GM21786 (cell line): ENCODE measurements around the gene EN2.
A peak's percentile ranks its signal among the peaks of the same experiment; 100 is the strongest.

Experiments used
- ATAC-seq: cut with Tn5 transposase; IDR thresholded peaks from one replicate; pipeline ENCODE4 v1.9.1; 2021; ENCODE audit not compliant: unreplicated experiment

Gene EN2

DNA sequence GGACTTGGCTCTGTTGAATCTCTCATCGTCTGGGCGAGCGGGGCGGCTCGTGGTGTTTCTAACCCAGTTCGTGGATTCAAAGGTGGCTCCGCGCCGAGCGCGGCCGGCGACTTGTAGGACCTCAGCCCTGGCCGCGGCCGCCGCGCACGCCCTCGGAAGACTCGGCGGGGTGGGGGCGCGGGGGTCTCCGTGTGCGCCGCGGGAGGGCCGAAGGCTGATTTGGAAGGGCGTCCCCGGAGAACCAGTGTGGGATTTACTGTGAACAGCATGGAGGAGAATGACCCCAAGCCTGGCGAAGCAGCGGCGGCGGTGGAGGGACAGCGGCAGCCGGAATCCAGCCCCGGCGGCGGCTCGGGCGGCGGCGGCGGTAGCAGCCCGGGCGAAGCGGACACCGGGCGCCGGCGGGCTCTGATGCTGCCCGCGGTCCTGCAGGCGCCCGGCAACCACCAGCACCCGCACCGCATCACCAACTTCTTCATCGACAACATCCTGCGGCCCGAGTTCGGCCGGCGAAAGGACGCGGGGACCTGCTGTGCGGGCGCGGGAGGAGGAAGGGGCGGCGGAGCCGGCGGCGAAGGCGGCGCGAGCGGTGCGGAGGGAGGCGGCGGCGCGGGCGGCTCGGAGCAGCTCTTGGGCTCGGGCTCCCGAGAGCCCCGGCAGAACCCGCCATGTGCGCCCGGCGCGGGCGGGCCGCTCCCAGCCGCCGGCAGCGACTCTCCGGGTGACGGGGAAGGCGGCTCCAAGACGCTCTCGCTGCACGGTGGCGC lies at the start of gene EN2:
Gene EN2, plus strand, starts transcription at position 19 of the 767 bp plus-strand sequence. Its CDS starts 249 bp downstream, at position 268.
- no peak for ATAC-seq

DNA sequence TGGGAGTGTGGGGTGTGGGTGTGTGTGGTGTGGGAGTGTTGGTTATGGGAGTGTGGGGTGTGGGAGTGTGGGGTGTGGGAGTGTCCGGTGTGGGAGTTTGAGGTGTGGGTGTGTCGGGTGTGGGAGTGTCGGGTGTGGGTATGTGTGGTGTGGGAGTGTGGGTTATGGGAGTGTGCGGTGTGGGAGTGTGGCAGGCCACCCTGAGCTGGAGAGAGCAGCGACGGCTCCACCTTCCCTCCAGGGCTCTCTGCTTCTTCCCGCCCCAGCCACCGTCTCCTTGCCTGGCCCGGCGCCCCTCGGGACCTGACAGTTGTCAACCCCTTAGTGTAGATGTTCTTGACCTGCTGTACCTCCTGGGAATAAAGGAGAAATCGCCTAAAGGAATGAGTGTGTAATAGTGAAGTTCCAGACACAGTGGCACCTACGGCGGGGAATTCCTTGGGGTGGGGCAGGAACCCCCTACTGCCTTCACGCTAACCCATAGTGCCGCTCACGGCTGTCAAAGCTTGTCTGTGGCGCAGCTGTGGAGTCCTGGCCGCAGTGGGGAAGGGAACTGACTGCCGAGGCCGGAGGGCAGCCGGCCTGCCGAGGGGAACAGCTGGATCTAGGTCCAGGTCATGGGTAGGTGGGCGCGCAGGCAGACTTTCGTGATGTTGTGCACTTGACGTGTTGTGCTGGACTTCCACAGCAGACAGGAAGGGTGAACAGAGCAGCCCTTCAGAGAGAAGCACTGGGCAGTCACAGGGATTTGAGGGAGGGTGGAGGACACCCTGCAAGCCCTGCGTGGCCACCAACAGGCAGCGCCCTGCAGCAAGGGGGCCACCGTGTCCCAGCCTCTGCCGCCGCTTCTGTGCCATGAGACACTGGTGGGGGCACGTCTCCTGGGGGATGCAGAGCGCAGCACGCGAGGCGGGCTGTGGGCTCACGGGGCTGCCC lies 49.0 kb upstream of the EN2 start:
- ATAC-seq = no peak

DNA sequence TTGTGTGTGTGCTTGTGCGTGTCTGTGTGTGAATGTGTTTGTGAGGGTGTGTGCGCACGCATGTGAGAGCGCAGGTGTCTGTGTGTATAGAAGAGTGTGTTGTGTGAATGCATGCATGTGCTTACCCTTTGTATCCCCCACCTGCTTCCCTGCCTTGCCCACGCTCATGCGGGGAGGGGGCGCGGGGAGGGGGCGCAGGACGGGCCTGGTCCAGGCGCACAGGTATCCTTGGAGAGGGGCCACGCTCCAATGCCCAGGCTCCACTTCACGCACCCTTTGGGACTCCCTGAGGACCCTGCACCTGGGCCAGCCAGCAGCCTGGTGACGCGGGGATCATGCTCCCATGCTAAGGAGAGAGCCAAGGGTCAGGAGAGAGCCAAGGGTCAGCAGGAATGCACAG lies 47.9 kb upstream of the EN2 start:
- ATAC-seq = no peak

DNA sequence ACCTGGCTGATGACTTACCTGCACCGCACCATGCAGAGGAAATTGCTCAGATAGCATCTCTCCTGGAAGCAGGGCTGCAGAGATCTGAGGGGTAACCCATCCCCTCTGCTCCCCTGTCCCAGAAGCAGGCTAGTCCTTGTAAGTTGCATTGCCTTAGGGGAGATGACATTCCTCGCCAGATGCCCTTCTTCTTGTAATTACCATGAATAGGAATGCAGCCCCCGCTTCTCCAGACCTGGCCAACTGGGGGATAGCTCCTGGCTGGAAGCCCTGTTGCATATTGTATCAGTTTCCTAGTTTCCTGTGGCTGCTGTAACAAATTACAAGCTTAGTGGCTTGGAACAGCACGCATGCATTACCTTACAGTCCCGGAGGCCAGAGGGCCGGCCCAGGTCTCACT lies 47.5 kb upstream of the EN2 start:
- ATAC-seq = no peak

DNA sequence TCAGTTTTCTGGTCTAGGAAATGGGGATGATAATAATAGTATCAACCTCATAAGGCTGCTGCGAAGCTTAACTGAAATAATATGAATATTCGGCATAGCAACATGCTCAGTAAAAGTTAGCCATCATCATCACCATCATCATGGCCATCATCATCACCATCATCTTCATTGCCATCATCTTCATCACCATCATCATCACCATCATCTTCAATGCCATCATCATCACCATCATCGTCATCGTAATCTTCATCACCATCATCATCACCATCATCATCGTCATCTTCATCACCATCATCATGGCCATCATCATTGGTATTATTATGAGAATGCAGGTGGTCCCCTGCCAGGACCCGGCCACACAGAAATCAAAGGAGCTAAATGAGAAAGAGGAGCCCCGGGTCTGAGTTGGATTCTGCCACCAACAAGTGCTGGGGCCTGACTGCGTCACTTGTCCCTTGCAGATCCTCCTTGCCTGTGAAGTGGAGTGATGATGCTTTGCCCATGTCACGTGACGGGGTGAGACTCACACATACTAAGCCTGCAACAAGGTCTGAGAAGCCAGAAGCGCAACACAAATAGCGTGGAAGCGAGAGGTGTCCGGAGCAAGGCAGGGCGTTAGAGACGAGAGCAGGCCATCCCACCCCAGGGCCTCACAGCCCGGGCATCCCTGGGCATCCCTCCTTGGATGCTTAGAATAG lies 46.1 kb upstream of the EN2 start:
- ATAC-seq = no peak

DNA sequence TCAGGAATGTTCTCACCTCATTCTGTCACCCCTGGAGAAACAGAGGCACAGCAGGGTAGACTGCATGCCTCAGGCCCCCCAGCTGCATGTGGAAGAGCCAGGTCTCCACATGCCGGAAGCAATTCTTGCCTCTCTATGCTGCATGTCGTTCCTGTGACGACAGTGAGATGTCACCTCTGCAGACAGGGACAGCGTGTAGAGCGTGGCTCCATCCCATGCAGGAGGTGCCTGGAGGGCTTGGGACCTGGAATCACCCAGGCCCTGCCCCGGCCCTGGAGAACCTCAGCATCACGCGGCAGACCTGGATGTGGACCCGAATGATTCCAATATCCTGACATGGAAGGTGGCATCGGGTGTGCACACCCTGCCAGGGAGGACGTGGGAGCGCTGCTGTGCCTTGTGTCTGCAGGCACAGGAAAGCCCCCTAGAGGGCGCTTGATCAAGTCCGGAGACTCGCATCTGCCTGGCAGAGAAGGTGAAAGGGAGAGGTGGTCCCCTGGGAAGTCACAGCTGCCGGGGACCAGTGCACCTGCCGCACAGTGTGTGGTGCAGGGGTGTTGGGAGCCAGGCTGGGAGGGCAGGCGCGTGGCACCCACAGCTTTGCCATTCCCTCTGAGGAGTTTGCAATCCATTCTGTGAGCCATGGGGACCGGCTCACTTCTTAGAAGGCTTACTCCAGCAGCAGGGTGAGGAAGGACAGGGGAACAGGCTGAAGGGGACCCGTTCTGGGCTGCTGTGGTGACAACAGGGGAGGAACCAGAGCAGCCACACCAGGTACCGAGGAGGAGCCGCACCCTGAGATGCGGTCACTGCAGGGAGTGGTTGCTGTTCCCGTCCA lies 45.3 kb upstream of the EN2 start:
- peak; percentile 90 for ATAC-seq

DNA sequence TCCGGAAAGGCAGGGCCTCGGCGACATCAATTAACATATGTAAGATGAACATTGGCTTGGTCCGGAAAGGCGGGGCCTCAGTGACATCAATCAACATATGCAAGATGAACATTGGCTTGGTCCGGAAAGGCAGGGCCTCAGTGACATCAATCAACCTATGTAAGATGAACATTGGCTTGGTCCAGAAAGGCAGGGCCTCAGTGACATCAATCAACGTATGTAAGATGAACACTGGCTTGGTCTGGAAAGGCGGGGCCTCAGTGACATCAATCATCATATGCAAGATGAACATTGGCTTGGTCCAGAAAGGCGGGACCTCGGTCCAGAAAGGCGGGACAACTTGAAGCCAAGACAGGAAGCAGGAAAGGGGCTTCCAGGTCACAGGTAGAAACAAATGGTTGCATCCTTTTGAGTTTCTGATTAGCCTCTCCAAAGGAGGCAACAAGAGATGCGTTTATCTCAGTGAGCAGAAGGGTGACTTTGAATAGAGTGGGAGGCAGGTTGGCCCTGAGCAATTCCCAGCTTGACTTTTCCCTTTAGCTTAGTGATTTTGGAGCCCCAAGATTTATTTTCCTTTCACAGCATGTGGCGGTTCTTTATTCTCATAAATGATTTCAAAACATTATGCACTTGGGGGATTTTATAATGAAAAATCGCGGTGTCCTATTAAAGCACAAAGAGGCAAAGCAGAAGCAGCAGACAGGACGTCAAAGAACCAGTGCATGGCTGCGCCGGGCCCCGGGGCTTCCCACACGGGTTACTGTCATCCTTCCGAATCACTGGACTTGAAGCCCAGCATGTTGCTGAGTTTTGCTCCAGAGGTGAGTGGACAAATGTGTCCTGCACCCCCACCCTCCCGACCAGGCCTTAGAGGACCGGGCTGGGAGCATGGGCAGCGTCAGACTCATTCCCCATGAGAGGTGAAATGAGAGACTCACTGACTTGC lies 43.1 kb upstream of the EN2 start:
- no peak for ATAC-seq

DNA sequence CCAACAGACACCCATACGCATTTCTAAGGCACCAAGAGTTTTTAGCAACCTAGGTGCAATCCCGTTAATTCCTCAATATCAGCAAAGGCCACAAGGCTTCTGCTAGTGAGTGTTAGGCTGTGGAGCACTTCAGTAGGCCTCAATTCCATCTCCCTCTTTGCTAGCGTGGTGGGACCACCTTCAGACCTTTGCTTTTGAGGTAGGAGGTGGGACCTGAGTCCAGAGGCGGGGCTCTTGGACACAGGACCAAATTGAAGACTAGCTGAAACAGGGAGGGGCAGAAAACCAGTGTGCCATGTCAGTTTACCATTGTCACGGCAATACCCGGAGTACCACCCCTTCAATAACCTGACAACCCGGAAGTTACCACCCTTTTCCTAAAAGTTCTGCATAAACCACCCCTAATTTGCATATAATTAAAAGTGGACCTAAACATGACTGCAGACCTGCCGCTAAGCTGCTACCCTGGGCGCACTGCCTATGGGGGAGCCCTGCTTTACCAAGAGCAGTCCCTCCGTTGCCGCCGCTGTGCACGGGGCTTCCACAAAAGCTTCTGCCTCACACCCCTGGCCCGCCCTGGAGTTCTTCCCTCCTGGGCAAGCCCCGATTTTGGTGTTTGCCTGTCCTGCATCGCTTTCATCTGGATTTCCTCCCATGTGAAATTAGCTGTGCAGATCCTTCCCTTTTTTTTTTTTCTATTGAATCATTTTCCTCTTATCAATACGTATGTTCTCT lies 41.1 kb upstream of the EN2 start:
- no peak for ATAC-seq

DNA sequence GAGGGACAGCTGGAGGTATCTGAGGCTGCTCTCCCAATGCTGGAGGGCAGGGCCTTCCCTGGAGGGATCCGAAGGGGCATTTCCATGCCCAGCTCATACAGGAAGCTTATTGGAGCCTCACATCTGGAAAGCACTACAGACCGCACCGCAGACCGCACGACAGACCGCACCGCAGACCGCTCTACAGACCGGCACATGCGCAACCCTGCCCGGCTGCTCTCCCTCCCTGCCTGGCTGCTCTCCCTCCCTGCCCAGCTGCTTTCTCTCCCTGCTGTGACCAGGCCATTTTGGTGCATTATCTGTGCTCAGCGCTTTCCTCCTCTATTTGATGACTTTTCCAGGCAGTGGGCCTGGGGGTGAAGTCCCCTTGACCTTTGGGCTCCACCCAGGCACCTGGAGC lies 39.6 kb upstream of the EN2 start:
- no peak for ATAC-seq

DNA sequence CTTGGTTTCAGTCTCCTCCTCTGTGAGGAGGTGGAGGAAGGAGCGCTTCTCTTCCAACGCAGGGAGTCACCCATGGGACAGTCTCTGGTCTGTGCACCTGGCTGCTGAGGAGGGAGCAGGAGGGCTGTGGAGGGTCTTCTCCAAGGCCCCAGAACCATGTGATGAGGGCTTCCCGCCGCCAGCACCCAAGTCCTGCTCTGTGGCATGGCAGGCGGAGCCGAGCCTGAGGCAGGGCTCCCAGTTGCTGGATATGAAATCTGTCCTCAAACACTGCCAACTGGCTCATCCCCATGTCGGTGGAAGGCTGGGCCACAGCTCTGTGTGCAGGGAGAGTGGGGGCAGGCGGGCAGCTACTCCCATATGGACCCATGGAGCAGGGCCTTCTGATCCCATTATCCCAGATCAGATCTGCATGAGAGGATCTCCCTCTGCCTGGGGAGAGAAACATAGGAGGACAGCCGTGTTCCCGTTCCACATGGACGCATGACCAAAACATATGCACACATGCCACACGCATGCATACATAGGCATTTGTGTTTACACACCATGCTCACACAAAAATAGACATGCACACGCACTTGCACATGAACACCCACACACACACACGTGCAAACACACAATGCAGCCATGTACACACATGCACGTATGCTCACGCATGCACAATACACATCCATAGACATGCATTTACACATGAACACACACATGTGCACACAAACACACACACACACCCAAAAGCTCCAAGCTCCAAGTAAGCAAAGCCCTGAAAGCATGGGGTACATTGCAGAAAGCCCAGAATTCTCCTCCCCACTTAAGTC lies 38.8 kb upstream of the EN2 start:
- ATAC-seq = no peak

DNA sequence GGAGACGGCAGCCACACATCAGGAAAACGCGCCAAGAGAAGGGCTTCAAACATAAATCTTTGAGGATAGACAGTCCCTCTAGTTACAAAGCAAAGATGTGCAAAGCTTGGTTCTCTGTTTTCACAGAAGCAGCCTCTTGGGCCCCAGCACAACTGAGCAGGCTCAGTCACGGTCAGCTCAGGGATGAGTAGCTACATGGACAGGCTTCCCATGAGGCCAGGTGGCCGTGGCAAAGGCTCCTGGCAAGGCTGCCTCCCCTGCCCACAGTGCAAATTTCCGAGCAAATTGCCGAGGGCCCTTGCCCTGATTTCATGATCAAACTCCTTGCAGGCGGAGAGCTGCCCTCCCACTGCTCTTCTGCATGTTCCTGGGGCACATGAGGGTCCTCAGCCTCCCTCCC lies 37.8 kb upstream of the EN2 start:
- ATAC-seq = no peak

DNA sequence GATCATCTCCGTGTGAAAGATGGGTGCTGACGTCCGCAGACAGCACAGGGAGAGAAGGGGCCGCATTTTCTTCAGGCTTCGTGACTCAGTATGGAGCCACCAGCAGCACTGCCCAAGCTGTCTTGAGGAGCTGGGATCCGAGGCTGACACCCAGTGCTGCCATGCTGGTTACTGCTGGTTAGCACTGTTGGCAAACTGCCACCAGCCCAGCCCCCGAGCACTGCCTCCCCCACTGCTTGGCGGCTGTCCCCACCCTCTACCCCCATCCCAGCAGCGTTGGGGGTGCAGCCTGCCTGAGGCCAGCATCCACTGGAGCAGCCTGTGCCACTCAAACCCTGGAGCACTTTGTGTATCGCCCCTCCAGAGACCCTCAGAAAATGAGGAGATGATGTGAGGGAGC lies 35.8 kb upstream of the EN2 start:
- no peak for ATAC-seq

DNA sequence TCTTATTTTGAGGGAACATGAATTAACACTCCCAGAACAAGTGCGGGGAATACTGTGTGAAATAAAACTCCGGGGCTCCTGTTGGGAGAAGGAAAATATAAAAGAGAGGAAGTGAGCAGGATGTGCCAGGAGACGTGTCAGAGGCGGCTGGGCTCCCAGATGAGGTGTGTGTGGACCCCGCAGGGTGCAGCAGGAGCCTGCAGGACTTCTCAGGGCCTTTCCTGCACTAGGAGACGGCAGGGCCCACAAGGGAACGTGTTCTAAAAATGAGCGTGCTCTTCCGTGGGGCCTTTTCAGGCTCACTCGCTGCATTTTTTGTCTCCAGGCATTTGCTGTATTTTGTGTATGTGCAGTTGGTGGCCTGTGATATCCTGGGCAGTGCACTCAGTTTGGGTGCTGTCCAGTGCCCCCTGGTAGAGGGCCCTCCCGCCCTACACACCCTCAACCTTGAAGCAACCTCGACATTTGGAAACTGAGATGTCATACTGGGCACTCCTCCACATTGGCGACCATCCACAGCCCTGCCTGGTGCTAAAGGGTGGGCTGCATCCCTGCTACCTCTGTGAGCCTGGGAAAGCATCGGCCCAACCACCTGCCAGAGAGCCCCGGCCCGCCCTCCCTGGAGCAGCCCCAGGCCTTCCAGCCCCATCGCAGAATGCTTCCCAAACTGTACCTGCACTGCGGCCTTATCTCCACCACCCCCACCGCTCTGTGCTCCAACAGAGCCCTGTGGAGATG lies 35.2 kb upstream of the EN2 start:
- no peak for ATAC-seq

DNA sequence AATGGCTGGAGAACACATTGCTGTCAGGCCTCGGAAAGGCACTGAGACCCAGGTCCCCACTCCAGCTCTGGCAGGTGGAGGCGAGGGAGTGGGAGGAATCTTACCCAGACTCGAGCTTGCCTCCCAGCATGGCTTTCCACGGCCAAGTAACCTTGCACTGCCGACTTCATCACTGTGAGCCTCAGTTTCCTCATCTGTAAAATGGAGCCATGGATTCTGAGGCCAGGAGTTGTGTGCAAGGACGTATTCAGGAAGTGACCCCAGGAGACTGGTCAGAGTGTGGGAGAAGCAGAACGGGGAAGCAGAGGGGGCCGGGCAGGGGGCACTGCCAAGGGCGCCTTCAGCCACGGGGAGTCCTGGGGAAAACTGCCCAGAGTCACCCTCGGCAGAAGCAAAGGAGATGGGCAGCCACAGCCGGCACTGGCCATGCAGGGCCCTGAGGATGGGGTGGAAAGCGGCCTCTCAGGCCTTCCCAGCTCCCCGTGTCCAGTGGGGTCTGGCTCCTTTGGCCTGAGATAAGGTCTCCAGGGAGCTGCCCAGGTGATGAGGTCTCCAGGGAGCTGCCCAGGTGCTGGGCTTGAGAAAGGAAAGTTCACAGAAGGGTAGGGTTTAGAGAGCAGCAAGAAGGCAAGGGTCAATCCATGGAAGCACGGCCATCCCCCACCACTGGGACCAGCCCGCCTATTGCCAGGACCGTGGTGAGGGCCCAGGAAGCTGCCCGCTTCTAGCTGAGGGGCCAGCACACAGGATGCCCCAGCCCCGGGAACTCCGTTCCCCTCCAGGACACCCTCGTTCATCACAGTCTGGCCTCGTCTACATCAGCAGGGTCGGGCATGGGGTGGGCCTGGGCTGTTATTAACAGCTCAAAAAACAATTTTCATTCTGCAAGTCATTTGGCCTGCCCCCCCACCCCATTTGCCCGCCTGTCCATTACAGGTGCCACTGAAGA lies 34.3 kb upstream of the EN2 start:
- no peak for ATAC-seq

DNA sequence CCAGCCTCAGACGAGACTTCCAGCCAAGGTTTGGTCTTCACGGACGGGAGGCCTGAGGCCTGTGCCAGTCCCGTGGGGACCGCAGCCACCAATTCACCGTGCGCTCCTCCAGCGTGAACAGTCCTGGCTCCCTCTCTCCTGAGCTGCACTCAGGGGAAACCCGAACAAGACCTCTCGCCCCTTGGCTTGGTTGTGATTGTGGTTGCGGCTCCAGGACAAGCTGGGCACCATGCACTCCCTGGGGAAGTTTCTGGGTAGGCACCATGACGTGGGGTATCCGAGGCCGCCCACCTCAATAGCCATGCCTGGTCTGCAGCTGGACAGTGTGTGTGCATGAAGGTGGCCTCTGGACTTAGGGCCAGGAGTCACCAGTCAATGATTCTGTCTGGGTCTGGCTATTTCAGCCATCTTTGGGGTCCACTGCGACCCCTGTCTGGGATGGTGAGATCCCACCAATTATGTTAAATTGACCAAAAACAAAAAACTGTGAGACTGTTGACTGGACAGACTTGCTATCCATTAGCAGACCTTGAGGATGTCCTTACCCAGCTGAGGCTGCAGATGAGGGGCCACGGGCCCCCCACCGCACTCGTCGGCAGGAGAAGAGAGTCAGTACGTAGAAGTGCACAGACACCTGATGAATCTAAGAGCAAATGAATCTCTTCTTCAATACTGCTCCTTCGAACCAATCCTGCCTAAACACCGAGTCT lies 33.5 kb upstream of the EN2 start:
- no peak for ATAC-seq

DNA sequence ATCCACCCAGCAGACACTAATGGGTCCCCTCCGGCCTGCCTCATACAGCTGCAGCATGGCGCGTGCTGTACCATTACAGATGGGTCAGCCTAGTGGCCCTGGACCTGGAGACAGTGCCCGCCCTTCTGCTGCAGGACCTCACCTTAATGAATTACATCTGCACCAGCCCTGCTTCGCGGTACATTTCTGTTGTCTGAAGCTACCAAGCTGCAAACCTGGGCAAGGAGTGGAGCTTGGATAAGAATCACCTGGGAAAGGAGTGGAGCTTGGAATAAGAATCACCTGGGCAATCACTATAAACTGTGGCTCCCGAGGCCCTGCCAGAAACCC lies 33.0 kb upstream of the EN2 start:
- no peak for ATAC-seq
